GM21381 (cell line): Measurements from ENCODE around the gene SIPA1L3.

Experiments used
- ATAC-seq: cut with Tn5 transposase; IDR thresholded peaks from one replicate; pipeline ENCODE4 v1.9.1; 2021; ENCODE audit warnings: mild to moderate bottlenecking, moderate library complexity; ENCODE audit not compliant: unreplicated experiment

SIPA1L3 gene

DNA sequence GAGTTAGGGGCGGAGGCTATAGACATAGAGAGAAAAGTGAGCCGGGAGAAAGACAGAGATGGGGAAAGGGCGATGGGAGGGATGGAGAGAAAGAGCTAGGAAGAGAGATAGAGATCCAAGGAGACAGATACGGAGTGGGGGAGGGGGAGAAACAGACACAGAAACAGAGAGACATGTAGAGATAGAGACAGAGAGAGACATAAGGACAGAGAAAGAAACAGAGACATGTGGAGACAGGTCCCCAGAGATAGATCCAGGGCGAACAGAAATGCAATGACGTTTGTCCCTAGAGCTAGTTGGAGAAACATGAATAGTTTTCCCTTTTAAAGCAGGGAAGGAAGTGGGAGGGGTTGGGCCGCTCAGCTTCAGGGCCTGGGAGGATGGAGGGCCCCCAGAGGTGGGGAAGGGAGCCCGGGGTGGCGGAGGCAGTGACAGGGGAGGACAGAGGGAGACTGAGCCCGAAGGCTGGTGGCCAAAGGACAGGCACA, 344.6 kb downstream of the SIPA1L3 start:
- no peak for ATAC-seq

DNA sequence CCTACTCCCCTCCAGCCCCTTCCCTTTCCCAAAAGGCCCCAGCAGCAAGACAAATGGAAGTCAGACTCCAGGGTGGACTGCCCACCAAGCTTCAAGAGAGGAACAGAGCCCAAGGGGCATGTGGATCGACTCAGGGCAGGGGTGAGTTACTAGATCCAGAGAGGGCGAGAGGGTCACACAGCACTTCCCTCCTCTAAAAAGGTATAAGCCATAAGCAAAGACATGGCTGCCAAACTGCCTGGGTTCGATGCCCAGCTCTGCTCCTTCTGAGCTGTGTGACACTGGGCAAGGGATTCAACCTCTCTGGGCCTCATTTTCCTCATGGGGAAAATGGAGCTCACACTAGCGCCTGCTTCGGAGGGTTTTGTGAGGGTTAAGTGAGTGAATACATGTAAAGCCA, 345.4 kb downstream of the SIPA1L3 start:
- ATAC-seq: no peak

GRCh38 chr19:38252941-38253691, 346.1 kb downstream of the SIPA1L3 start:
- ATAC-seq: no peak

- ATAC-seq: no peak
Observed at GRCh38 chr19:38253788-38254187, 346.8 kb downstream of the SIPA1L3 start.

DNA sequence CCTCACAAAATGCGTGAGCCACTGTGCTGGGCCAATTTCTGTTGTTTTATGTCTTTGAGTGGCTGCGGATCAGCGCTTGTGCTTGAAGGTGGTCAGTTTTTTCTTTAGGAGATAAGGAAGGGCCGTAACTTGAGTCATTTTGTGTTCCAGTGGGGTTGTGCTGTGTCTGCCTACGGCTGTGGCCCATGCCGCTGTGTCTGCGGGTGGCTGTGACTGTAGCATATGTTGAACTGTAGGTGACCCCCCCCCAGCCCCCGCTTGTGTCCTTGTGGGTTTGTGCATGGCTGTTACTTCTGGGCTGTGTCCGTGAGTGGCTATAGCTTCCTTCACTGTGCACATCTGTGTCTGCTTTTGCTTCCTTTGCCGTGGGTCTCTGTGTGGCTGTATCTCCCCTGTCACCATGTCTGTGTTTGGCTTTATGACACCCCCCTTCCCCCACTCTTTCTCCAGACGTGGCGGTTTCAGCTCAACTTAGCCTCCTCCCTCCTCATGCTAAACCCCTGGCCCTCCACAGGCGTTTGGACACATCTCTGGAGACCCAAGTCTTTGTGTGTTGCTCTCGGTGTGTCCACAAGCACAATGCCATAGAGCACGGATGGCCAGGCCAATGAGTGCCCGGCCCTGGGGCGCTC, 348.5 kb downstream of the SIPA1L3 start:
- ATAC-seq: no peak
